ENCODE data around the gene FMNL3.
"Not testable (repeated sequence)": the region's sequence is repeated elsewhere in the genome, so short reads cannot be mapped to it uniquely, and the experiment has no call there.

The FMNL3 gene

GRCh38 chr12:49734900-49735299, 27.7 kb upstream of the FMNL3 start:
- H3K4me3 ChIP-seq (ENCODE audit: low read depth, low read length); H3K9ac ChIP-seq (ENCODE audit: low read length); H3K4me1 ChIP-seq (ENCODE audit: control insufficient read depth, insufficient read depth, low read length); H3K27ac ChIP-seq (ENCODE audit: low read depth, low read length); H3K27me3 ChIP-seq (ENCODE audit: control insufficient read depth, insufficient read depth, low read length); H3K36me3 ChIP-seq (ENCODE audit: control insufficient read depth, insufficient read depth, low read length); H3K9me3 ChIP-seq (ENCODE audit: control insufficient read depth, insufficient read depth, low read depth, low read length): not testable (repeated sequence)

GRCh38 chr12:49733219-49734017, 26.2 kb upstream of the FMNL3 start:
- Histone ChIP-seq H3K4me3 (ENCODE audit: low read depth, low read length) (no peak overlapping the region), H3K27ac (ENCODE audit: low read depth, low read length) (no peak overlapping the region), H3K36me3 (ENCODE audit: control insufficient read depth, insufficient read depth, low read length) (no peaks in the 10 kb centered on the region), H3K9ac (ENCODE audit: low read length) (no peak overlapping the region), H3K9me3 (ENCODE audit: control insufficient read depth, insufficient read depth, low read depth, low read length) (peaks cover 6% of the 10 kb centered on the region; the same call in 1 of the 2 replicates), H3K27me3 (ENCODE audit: control insufficient read depth, insufficient read depth, low read length) (no peaks in the 10 kb centered on the region), H3K4me1 (ENCODE audit: control insufficient read depth, insufficient read depth, low read length) (no peaks in the 10 kb centered on the region)

DNA sequence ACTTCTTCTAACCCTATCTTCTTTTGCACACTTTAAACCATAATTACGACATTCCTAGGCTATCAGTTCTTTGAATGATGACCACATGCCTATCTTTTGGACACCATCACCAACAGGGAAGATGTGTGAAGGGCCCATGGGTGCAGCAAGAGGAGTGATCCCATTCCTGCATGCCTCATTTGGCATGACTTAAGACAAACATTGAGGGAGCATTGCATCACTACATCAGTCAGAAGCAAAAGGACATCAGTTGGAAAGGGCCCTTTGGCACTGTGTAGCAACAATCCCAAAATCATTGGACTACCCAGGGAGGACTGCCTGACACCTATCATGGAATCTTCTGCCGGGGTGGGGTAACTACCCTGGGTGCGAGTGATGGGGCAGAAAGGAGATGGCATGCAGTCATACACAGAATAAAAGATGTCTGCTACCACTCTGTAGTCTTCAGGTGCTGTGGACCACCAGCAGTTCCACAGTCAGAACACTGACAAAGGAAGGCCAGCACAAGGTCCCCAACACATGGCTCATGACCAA, 23.4 kb upstream of the FMNL3 start:
- Histone ChIP-seq H3K27ac (ENCODE audit: low read depth, low read length) (no peak overlapping the region), H3K9ac (ENCODE audit: low read length) (no peak overlapping the region), H3K27me3 (ENCODE audit: control insufficient read depth, insufficient read depth, low read length) (no peaks in the 10 kb centered on the region), H3K4me3 (ENCODE audit: low read depth, low read length) (no peak overlapping the region), H3K9me3 (ENCODE audit: control insufficient read depth, insufficient read depth, low read depth, low read length) (peaks cover 6% of the 10 kb centered on the region; the same call in 1 of the 2 replicates), H3K36me3 (ENCODE audit: control insufficient read depth, insufficient read depth, low read length) (no peaks in the 10 kb centered on the region), H3K4me1 (ENCODE audit: control insufficient read depth, insufficient read depth, low read length) (no peaks in the 10 kb centered on the region)

- Histone ChIP-seq H3K4me3 (ENCODE audit: low read depth, low read length) (no peak overlapping the region), H3K9me3 (ENCODE audit: control insufficient read depth, insufficient read depth, low read depth, low read length) (peaks cover 6% of the 10 kb centered on the region; the same call in 1 of the 2 replicates), H3K27me3 (ENCODE audit: control insufficient read depth, insufficient read depth, low read length) (no peaks in the 10 kb centered on the region), H3K36me3 (ENCODE audit: control insufficient read depth, insufficient read depth, low read length) (no peaks in the 10 kb centered on the region), H3K4me1 (ENCODE audit: control insufficient read depth, insufficient read depth, low read length) (no peaks in the 10 kb centered on the region), H3K27ac (ENCODE audit: low read depth, low read length) (no peak overlapping the region), H3K9ac (ENCODE audit: low read length) (no peak overlapping the region)
Measured at GRCh38 chr12:49730050-49730449, 22.8 kb upstream of the FMNL3 start.

DNA sequence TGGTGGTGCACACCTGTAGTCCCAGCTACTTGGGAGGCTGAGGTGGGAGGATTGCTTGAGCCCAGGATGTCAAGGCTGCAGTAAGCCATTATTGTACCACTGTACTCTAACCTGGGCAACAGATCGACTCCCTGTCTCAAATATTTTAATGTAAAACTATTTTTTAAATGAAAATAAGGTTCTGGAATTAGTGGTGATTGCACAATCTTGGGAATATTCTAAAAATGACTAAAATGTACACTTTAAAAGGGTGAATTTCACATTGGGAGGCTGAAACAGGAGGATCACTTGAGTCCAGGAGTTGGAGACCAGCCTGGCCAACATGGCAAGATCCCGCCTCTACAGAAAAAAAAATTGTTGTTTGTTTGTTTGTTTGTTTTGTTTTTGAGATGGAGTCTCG, 21.2 kb upstream of the FMNL3 start:
- H3K9me3 ChIP-seq (ENCODE audit: control insufficient read depth, insufficient read depth, low read depth, low read length): no peaks in the 10 kb centered on the region
- H3K36me3 ChIP-seq (ENCODE audit: control insufficient read depth, insufficient read depth, low read length): no peaks in the 10 kb centered on the region
- no peak overlapping the region for H3K27ac ChIP-seq (ENCODE audit: low read depth, low read length)
- no peaks in the 10 kb centered on the region for H3K4me1 ChIP-seq (ENCODE audit: control insufficient read depth, insufficient read depth, low read length)
- H3K9ac ChIP-seq (ENCODE audit: low read length): no peak overlapping the region
- H3K4me3 ChIP-seq (ENCODE audit: low read depth, low read length): no peak overlapping the region
- no peaks in the 10 kb centered on the region for H3K27me3 ChIP-seq (ENCODE audit: control insufficient read depth, insufficient read depth, low read length)

DNA sequence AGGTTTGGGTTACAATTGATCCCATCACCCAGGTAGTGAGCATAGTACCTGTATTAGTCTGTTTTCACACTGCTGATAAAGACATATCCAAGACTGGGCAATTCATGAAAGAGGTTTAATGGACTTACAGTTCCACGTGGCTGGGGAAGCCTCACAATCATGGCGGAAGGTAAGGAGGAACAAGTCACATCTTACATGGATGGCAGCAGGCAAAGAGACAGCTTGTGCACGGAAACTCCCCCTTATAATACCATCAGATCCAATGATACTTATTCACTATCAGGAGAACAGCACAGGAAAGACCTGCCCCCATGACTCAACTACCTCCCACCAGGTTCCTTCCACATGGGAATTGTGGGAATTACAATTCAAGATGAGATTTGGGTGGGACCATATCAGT, 14.2 kb upstream of the FMNL3 start:
- not testable (repeated sequence) for H3K4me3 ChIP-seq (ENCODE audit: low read depth, low read length); H3K27ac ChIP-seq (ENCODE audit: low read depth, low read length); H3K4me1 ChIP-seq (ENCODE audit: control insufficient read depth, insufficient read depth, low read length); H3K9ac ChIP-seq (ENCODE audit: low read length); H3K36me3 ChIP-seq (ENCODE audit: control insufficient read depth, insufficient read depth, low read length); H3K9me3 ChIP-seq (ENCODE audit: control insufficient read depth, insufficient read depth, low read depth, low read length); H3K27me3 ChIP-seq (ENCODE audit: control insufficient read depth, insufficient read depth, low read length)

- Histone ChIP-seq H3K4me1 (ENCODE audit: control insufficient read depth, insufficient read depth, low read length) (no peaks in the 10 kb centered on the region), H3K27me3 (ENCODE audit: control insufficient read depth, insufficient read depth, low read length) (no peaks in the 10 kb centered on the region; the same call in 1 of the 2 replicates), H3K4me3 (ENCODE audit: low read depth, low read length) (no peak overlapping the region), H3K36me3 (ENCODE audit: control insufficient read depth, insufficient read depth, low read length) (no peaks in the 10 kb centered on the region), H3K27ac (ENCODE audit: low read depth, low read length) (no peak overlapping the region), H3K9ac (ENCODE audit: low read length) (no peak overlapping the region), H3K9me3 (ENCODE audit: control insufficient read depth, insufficient read depth, low read depth, low read length) (no peaks in the 10 kb centered on the region)
Measured at GRCh38 chr12:49720214-49720613, 13.0 kb upstream of the FMNL3 start.

GRCh38 chr12:49717800-49718199, 10.6 kb upstream of the FMNL3 start:
- H3K4me3 ChIP-seq (ENCODE audit: low read depth, low read length); H3K27me3 ChIP-seq (ENCODE audit: control insufficient read depth, insufficient read depth, low read length); H3K27ac ChIP-seq (ENCODE audit: low read depth, low read length); H3K36me3 ChIP-seq (ENCODE audit: control insufficient read depth, insufficient read depth, low read length); H3K9ac ChIP-seq (ENCODE audit: low read length); H3K9me3 ChIP-seq (ENCODE audit: control insufficient read depth, insufficient read depth, low read depth, low read length); H3K4me1 ChIP-seq (ENCODE audit: control insufficient read depth, insufficient read depth, low read length): not testable (repeated sequence)

DNA sequence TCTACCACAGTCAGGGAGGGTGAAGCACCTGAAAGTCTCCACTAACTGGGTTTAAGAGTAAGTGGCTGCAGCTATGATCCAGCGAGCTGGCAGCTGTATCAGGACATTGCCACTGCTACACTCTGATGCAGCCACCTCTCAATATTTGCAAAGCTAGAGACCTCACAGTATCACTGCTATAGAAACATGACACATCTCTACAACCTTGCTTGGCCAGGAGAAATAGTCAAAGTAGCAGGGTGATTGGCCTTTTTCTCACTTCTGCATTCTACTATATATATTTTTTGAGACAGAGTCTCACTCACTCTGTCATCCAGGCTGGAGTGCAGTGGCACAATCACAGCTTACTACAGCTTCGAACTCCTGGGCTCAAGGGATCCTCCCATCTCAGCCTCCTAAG, 9.3 kb upstream of the FMNL3 start:
- H3K4me1 ChIP-seq (ENCODE audit: control insufficient read depth, insufficient read depth, low read length): no peaks in the 10 kb centered on the region
- no peak overlapping the region for H3K27ac ChIP-seq (ENCODE audit: low read depth, low read length)
- no peaks in the 10 kb centered on the region for H3K9me3 ChIP-seq (ENCODE audit: control insufficient read depth, insufficient read depth, low read depth, low read length)

GRCh38 chr12:49713952-49714351, 6.7 kb upstream of the FMNL3 start:
- H3K36me3 ChIP-seq (ENCODE audit: control insufficient read depth, insufficient read depth, low read length); H3K27ac ChIP-seq (ENCODE audit: low read depth, low read length); H3K9ac ChIP-seq (ENCODE audit: low read length); H3K4me3 ChIP-seq (ENCODE audit: low read depth, low read length); H3K9me3 ChIP-seq (ENCODE audit: control insufficient read depth, insufficient read depth, low read depth, low read length); H3K4me1 ChIP-seq (ENCODE audit: control insufficient read depth, insufficient read depth, low read length): not testable (repeated sequence)
- peaks cover 15% of the 10 kb centered on the region; the same call in 1 of the 2 replicates for H3K27me3 ChIP-seq (ENCODE audit: control insufficient read depth, insufficient read depth, low read length)

More for the DNA sequence above, 9.3 kb upstream of the FMNL3 start:
- Histone ChIP-seq H3K4me3 (ENCODE audit: low read depth, low read length) (no peak overlapping the region), H3K27me3 (ENCODE audit: control insufficient read depth, insufficient read depth, low read length) (peaks cover 1% of the 10 kb centered on the region; the same call in 1 of the 2 replicates), H3K36me3 (ENCODE audit: control insufficient read depth, insufficient read depth, low read length) (no peaks in the 10 kb centered on the region), H3K9ac (ENCODE audit: low read length) (no peak overlapping the region)

- no peak overlapping the region for H3K9ac ChIP-seq (ENCODE audit: low read length)
- peaks cover 19% of the 10 kb centered on the region for H3K4me1 ChIP-seq (ENCODE audit: control insufficient read depth, insufficient read depth, low read length)
- peaks cover 29% of the 10 kb centered on the region for H3K27me3 ChIP-seq (ENCODE audit: control insufficient read depth, insufficient read depth, low read length)
Measured at GRCh38 chr12:49708851-49709250, 1.6 kb upstream of the FMNL3 start.

More at GRCh38 chr12:49708851-49709250, 1.6 kb upstream of the FMNL3 start:
- Histone ChIP-seq H3K4me3 (ENCODE audit: low read depth, low read length) (no peak overlapping the region), H3K36me3 (ENCODE audit: control insufficient read depth, insufficient read depth, low read length) (no peaks in the 10 kb centered on the region), H3K9me3 (ENCODE audit: control insufficient read depth, insufficient read depth, low read depth, low read length) (no peaks in the 10 kb centered on the region), H3K27ac (ENCODE audit: low read depth, low read length) (no peak overlapping the region)

Data from HUES6 (cell line).